MM.1S (cell line): ENCODE results near the gene GCNT2.

Source experiments
- EZH2 ChIP-seq: fragments of 300-600 bp; sonication (generic); optimal IDR thresholded peaks from 2 replicates; pipeline ENCODE3; 2017; ENCODE audit warnings: low read depth, mild to moderate bottlenecking, antibody characterized with exemption, low read length, mixed read lengths
- TF ChIP-seq, protein P1 (sequence below): fragments of 300-600 bp; sonication (generic); IDR thresholded peaks from 2 replicates; pipeline ENCODE4 v1.5.1; 2016; ENCODE audit warnings: antibody characterized with exemption, low read length, mixed read lengths

DNA sequence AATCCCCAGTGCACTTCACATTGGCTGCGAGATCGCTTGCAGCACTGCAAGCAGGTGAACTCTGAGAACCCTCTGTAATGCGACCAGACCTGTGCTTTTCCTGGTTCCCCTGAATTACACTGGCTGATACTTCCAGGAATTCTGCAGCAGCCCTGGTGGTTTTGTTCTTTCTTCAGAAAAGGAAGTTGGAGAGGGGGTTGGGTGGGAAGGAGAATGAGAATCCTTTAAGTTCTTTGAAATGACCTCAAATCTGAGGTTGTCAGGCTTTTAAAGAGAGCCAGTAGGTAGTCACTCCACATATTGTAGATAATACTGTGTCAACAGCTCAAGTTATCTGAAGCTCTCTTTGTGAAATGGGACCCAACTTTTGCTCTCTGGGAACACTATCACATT, 62.4 kb downstream of the GCNT2 start:
- TF ChIP-seq, protein P1, sequence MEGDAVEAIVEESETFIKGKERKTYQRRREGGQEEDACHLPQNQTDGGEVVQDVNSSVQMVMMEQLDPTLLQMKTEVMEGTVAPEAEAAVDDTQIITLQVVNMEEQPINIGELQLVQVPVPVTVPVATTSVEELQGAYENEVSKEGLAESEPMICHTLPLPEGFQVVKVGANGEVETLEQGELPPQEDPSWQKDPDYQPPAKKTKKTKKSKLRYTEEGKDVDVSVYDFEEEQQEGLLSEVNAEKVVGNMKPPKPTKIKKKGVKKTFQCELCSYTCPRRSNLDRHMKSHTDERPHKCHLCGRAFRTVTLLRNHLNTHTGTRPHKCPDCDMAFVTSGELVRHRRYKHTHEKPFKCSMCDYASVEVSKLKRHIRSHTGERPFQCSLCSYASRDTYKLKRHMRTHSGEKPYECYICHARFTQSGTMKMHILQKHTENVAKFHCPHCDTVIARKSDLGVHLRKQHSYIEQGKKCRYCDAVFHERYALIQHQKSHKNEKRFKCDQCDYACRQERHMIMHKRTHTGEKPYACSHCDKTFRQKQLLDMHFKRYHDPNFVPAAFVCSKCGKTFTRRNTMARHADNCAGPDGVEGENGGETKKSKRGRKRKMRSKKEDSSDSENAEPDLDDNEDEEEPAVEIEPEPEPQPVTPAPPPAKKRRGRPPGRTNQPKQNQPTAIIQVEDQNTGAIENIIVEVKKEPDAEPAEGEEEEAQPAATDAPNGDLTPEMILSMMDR = no peak
- no peak for TF ChIP-seq EZH2
